ENCODE results near the gene RASGRF1. TPM values are rescaled to one million over a fixed set of nuclear protein-coding genes. Genes with fewer than 3 reads are reported as not detected.

The RASGRF1 gene
- total RNA-seq, 4 donors from 2014 or later = 0.13 to 0.23 TPM; not detected in 2

DNA sequence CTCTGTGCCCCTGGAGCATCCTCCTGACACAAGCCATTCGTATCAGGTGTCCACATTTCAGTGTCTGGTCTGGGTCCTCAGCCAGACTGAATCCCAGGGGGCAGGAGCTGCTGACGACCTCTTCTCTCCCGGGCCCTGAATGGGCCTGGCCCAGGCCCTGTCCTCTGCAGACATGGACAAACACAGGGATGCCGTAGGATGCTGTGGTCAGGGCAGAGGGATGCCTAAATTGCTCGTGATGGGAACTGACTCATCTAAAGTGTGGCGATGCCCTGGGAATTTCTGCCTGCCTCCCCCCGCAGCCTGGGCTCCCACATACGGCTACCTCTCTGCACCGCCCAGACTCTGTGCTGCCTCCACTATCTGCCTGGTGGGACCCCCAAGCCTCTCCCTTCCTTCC, 87.3 kb downstream of the RASGRF1 start:
- no peak overlapping the region for H3K4me3 ChIP-seq
- ATAC-seq = no peak
- TF ChIP-seq POLR2A (IDR thresholded peaks at IDR 0.05) = no peak
- H3K27ac ChIP-seq = no peak overlapping the region
- peaks cover 0 to 8% (median 0%) of the 10 kb centered on the region in 3 donors for H3K4me1 ChIP-seq
- no peaks in the 10 kb centered on the region for H3K9me3 ChIP-seq
- no peaks in the 10 kb centered on the region for H3K36me3 ChIP-seq
- H3K27me3 ChIP-seq = no peaks in the 10 kb centered on the region
- 93% methylated on average over 6 of the region's 9 CpGs; no CpG with 5 or more reads in 1 of the 2 donors for WGBS, 2 donors (ENCODE audit: low coverage in 1 of 2)

- H3K4me3 ChIP-seq = no peak overlapping the region
- 80 to 100% methylated on average over 1 of the region's 9 CpGs for WGBS, 2 donors (ENCODE audit: low coverage in 1 of 2)
- ATAC-seq = no peak
- H3K9me3 ChIP-seq = no peaks in the 10 kb centered on the region
- TF ChIP-seq EP300 (IDR thresholded peaks at IDR 0.05) = no peak
- H3K27ac ChIP-seq = no peak overlapping the region
- H3K27me3 ChIP-seq = no peaks in the 10 kb centered on the region
- H3K36me3 ChIP-seq = no peaks in the 10 kb centered on the region
- H3K4me1 ChIP-seq = peaks cover 0 to 8% (median 0%) of the 10 kb centered on the region in 3 donors
Observed at GRCh38 chr15:79002581-79002980, 88.0 kb downstream of the RASGRF1 start.

DNA sequence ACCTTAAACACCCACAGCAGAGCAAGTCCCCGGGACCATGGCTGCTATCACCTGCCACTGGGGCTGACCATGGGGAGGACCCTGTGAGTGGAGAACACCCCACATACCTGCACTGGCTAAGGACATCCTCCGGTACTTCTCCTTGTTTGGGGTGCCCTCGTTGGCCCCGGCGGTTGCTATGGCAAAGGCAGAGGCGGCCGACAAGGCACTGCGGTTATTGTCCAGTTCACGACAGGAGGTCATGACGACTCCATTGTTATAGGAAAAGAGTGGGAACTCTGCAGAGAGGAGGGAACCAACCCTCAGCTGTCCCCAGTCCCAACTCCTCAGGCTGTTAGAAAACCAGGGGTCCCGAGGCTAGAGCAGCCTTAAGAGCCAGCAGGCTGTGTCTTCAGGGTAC, 90.9 kb downstream of the RASGRF1 start:
- H3K9me3 ChIP-seq = no peaks in the 10 kb centered on the region
- no peak overlapping the region for H3K4me3 ChIP-seq
- no peaks in the 10 kb centered on the region for H3K36me3 ChIP-seq
- no peaks in the 10 kb centered on the region for H3K27me3 ChIP-seq
- 80% methylated on average over 1 of the region's 11 CpGs; no CpG with 5 or more reads in 1 of the 2 donors for WGBS, 2 donors (ENCODE audit: low coverage in 1 of 2)
- TF ChIP-seq EP300 (IDR thresholded peaks at IDR 0.05) (no peak), POLR2A (IDR thresholded peaks at IDR 0.05) (no peak), POLR2AphosphoS5 (IDR thresholded peaks at IDR 0.05) (no peak)
- TF ChIP-seq, protein P1, sequence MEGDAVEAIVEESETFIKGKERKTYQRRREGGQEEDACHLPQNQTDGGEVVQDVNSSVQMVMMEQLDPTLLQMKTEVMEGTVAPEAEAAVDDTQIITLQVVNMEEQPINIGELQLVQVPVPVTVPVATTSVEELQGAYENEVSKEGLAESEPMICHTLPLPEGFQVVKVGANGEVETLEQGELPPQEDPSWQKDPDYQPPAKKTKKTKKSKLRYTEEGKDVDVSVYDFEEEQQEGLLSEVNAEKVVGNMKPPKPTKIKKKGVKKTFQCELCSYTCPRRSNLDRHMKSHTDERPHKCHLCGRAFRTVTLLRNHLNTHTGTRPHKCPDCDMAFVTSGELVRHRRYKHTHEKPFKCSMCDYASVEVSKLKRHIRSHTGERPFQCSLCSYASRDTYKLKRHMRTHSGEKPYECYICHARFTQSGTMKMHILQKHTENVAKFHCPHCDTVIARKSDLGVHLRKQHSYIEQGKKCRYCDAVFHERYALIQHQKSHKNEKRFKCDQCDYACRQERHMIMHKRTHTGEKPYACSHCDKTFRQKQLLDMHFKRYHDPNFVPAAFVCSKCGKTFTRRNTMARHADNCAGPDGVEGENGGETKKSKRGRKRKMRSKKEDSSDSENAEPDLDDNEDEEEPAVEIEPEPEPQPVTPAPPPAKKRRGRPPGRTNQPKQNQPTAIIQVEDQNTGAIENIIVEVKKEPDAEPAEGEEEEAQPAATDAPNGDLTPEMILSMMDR (IDR thresholded peaks at IDR 0.05) = no peak
- no peak overlapping the region for H3K27ac ChIP-seq
- no peak for ATAC-seq
- peaks cover 0 to 3% (median 0%) of the 10 kb centered on the region in 3 donors for H3K4me1 ChIP-seq

- ATAC-seq = no peak
- H3K4me3 ChIP-seq = no peak overlapping the region
- WGBS, 2 donors (ENCODE audit: low coverage in 1 of 2) = 91% methylated on average over 2 of the region's 8 CpGs; no CpG with 5 or more reads in 1 of the 2 donors
Observed at GRCh38 chr15:78998526-78998925, 92.1 kb downstream of the RASGRF1 start.

DNA sequence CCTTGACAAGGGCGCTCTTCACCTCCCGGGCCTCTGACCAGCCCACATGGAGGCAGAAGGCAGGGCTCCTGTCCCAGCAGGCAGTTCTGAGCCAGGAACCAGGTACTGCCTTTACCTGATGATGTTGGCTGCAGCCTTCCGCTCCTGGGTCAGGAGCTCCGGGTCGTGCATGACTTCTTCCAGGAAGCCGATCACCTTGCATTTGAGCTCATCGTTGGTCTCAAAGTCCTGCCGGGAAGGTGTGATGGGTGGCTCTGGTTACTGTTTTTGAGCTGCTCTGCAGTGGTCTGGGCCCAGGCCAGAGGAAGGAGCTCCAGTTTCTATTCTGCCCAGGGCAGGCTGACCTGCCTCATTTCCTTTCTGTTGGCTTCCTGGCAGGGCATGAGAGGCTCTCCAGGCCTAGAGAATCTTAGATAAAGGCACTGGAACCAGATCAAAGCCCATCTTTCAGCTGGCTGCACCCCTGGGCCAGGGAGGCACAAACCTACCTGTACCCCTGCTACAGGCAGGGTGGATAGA, 92.5 kb downstream of the RASGRF1 start:
- Histone ChIP-seq H3K4me3 (no peak overlapping the region), H3K9me3 (no peaks in the 10 kb centered on the region), H3K36me3 (no peaks in the 10 kb centered on the region), H3K27ac (no peak overlapping the region), H3K4me1 (no peaks in the 10 kb centered on the region), H3K27me3 (no peaks in the 10 kb centered on the region)
- TF ChIP-seq POLR2AphosphoS5 (IDR thresholded peaks at IDR 0.05) (no peak), POLR2A (IDR thresholded peaks at IDR 0.05) (no peak), EP300 (IDR thresholded peaks at IDR 0.05) (no peak)
- TF ChIP-seq, protein P1 (IDR thresholded peaks at IDR 0.05) = no peak
- WGBS, 2 donors (ENCODE audit: low coverage in 1 of 2) = no CpG with 5 or more reads among the region's 8 CpGs
- ATAC-seq = no peak

More at GRCh38 chr15:78998526-78998925, 92.1 kb downstream of the RASGRF1 start:
- H3K9me3 ChIP-seq = no peaks in the 10 kb centered on the region
- no peaks in the 10 kb centered on the region for H3K4me1 ChIP-seq
- no peaks in the 10 kb centered on the region for H3K36me3 ChIP-seq
- TF ChIP-seq POLR2AphosphoS5 (IDR thresholded peaks at IDR 0.05) = no peak
- no peak overlapping the region for H3K27ac ChIP-seq
- H3K27me3 ChIP-seq = no peaks in the 10 kb centered on the region

DNA sequence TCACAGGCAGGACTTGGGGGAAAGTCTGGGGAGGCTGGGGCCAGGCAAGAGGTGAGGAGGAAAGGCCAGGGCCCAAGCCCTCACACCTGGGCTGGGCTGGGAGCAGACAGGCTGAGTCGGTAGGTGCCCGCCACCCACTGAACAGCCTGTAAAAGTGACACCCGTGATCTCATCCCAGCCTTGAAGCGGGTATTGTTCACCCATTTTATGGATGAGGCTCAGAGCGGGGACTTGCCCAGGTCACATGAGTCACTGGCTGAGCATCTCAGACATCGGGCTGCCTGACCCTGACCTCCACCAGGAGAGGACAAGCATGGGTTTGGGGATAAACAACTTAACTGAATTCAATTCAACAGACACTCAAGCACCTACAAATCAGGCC, 93.7 kb downstream of the RASGRF1 start:
- H3K9me3 ChIP-seq = no peaks in the 10 kb centered on the region
- no peaks in the 10 kb centered on the region for H3K36me3 ChIP-seq
- WGBS, 2 donors (ENCODE audit: low coverage in 1 of 2) = 98% methylated on average over 5 of the region's 6 CpGs; no CpG with 5 or more reads in 1 of the 2 donors
- peaks cover 0 to 5% (median 0%) of the 10 kb centered on the region in 3 donors for H3K4me1 ChIP-seq
- H3K4me3 ChIP-seq = no peak overlapping the region
- no peaks in the 10 kb centered on the region for H3K27me3 ChIP-seq
- no peak for TF ChIP-seq POLR2AphosphoS5 (IDR thresholded peaks at IDR 0.05)
- no peak for TF ChIP-seq POLR2A (IDR thresholded peaks at IDR 0.05)
- TF ChIP-seq, protein P1 (IDR thresholded peaks at IDR 0.05) = no peak
- no peak for TF ChIP-seq EP300 (IDR thresholded peaks at IDR 0.05)
- no peak for ATAC-seq
- no peak overlapping the region for H3K27ac ChIP-seq
